SK-N-SH treated with all-trans-retinoic acid at 6 μM for 48 hours (cell line): ENCODE data around the gene SYNPO.

Experiments used
- ATAC-seq: fragments of 200-7000 bp; cut with Tn5 transposase; 3 replicates; pipeline ENCODE4 v1.9.1; 2020; ENCODE audit warnings: mild to moderate bottlenecking, moderate library complexity
- BACH2 ChIP-seq: fragments of 250-450 bp; sonication (Bioruptor Pico); IDR thresholded peaks from 2 replicates; pipeline ENCODE4 v1.9.0; 2021; ENCODE audit warnings: mild to moderate bottlenecking, borderline replicate concordance
- CSDC2 ChIP-seq: fragments of 250-450 bp; sonication (Bioruptor Pico); IDR thresholded peaks from 2 replicates; pipeline ENCODE4 v1.5.0; 2020; ENCODE audit warnings: mild to moderate bottlenecking, moderate library complexity
- CSRNP3 ChIP-seq: fragments of 250-450 bp; sonication (Bioruptor Pico); IDR thresholded peaks from 2 replicates; pipeline ENCODE4 v1.5.1; 2021; ENCODE audit warnings: mild to moderate bottlenecking, moderate library complexity
- ESRRG ChIP-seq: fragments of 250-450 bp; sonication (Bioruptor Pico); IDR thresholded peaks from 2 replicates; pipeline ENCODE4 v1.6.1; 2021; ENCODE audit warnings: mild to moderate bottlenecking
- ISL1 ChIP-seq: fragments of 250-450 bp; sonication (Bioruptor Pico); IDR thresholded peaks from 2 replicates; pipeline ENCODE4 v2.1.2; 2022; ENCODE audit warnings: mild to moderate bottlenecking, moderate library complexity
- OSR1 ChIP-seq: fragments of 250-450 bp; sonication (Bioruptor Pico); IDR thresholded peaks from 2 replicates; pipeline ENCODE4 v1.8.0; 2022; ENCODE audit warnings: moderate library complexity, mild to moderate bottlenecking, inconsistent platforms
- PPARA ChIP-seq: fragments of 250-450 bp; sonication (Bioruptor Pico); IDR thresholded peaks from 2 replicates; pipeline ENCODE4 v1.5.0; 2020; ENCODE audit warnings: mild to moderate bottlenecking, borderline replicate concordance
- RARB ChIP-seq: fragments of 250-450 bp; sonication (Bioruptor Pico); IDR thresholded peaks from 2 replicates; pipeline ENCODE4 v1.8.0; 2021; ENCODE audit warnings: mild to moderate bottlenecking, moderate library complexity
- SNAI2 ChIP-seq: fragments of 250-450 bp; sonication (Bioruptor Pico); IDR thresholded peaks from 2 replicates; pipeline ENCODE4 v1.5.0; 2020; ENCODE audit warnings: mild to moderate bottlenecking, moderate library complexity
- TCF4 ChIP-seq: fragments of 250-450 bp; sonication (Bioruptor Pico); IDR thresholded peaks from 2 replicates; pipeline ENCODE4 v1.8.0; 2021; ENCODE audit warnings: mild to moderate bottlenecking, moderate library complexity, borderline replicate concordance
- TOX ChIP-seq: fragments of 250-450 bp; sonication (Bioruptor Pico); IDR thresholded peaks from 2 replicates; pipeline ENCODE4 v1.8.0; 2021; ENCODE audit warnings: mild to moderate bottlenecking, moderate library complexity, borderline replicate concordance
- ZFP3 ChIP-seq: fragments of 250-450 bp; sonication (Bioruptor Pico); IDR thresholded peaks from 2 replicates; pipeline ENCODE4 v1.5.0; 2020; ENCODE audit warnings: mild to moderate bottlenecking, moderate library complexity
- ZFP30 ChIP-seq: fragments of 450-650 bp; formaldehyde crosslinking; IDR thresholded peaks from 2 replicates; pipeline ENCODE4 v1.5.0; 2022; ENCODE audit warnings: mild to moderate bottlenecking, moderate library complexity
- ZNF565 ChIP-seq: fragments of 450-650 bp; formaldehyde crosslinking; conservative IDR thresholded peaks from 2 replicates; pipeline ENCODE4 v1.5.0; 2020; ENCODE audit warnings: low read depth, mild to moderate bottlenecking, moderate library complexity
- ZNF70 ChIP-seq: fragments of 450-650 bp; formaldehyde crosslinking; IDR thresholded peaks from 2 replicates; pipeline ENCODE4 v1.5.0; 2020; ENCODE audit warnings: mild to moderate bottlenecking, moderate library complexity
- ZNF8 ChIP-seq: fragments of 450-650 bp; formaldehyde crosslinking; IDR thresholded peaks from 2 replicates; pipeline ENCODE4 v1.5.0; 2020; ENCODE audit warnings: mild to moderate bottlenecking, moderate library complexity
- TF ChIP-seq, protein P1 (sequence below): fragments of 250-450 bp; sonication (Bioruptor Pico); IDR thresholded peaks from 2 replicates; pipeline ENCODE4 v1.8.0; 2020; ENCODE audit warnings: mild to moderate bottlenecking, moderate library complexity, borderline replicate concordance
- TF ChIP-seq, protein P2 (sequence below): fragments of 250-450 bp; sonication (Bioruptor Pico); IDR thresholded peaks from 2 replicates; pipeline ENCODE4 v1.8.0; 2021; ENCODE audit warnings: low read depth, mild to moderate bottlenecking, moderate library complexity, borderline replicate concordance
- TF ChIP-seq, protein P3 (sequence below): fragments of 250-450 bp; sonication (Bioruptor Pico); IDR thresholded peaks from 2 replicates; pipeline ENCODE4 v1.5.1; 2020; ENCODE audit warnings: low read depth, mild to moderate bottlenecking, moderate library complexity
- TF ChIP-seq, protein P4 (sequence below): fragments of 250-450 bp; sonication (Bioruptor Pico); IDR thresholded peaks from 2 replicates; pipeline ENCODE4 v1.5.0; 2020; ENCODE audit warnings: mild to moderate bottlenecking, moderate library complexity

The SYNPO gene

DNA sequence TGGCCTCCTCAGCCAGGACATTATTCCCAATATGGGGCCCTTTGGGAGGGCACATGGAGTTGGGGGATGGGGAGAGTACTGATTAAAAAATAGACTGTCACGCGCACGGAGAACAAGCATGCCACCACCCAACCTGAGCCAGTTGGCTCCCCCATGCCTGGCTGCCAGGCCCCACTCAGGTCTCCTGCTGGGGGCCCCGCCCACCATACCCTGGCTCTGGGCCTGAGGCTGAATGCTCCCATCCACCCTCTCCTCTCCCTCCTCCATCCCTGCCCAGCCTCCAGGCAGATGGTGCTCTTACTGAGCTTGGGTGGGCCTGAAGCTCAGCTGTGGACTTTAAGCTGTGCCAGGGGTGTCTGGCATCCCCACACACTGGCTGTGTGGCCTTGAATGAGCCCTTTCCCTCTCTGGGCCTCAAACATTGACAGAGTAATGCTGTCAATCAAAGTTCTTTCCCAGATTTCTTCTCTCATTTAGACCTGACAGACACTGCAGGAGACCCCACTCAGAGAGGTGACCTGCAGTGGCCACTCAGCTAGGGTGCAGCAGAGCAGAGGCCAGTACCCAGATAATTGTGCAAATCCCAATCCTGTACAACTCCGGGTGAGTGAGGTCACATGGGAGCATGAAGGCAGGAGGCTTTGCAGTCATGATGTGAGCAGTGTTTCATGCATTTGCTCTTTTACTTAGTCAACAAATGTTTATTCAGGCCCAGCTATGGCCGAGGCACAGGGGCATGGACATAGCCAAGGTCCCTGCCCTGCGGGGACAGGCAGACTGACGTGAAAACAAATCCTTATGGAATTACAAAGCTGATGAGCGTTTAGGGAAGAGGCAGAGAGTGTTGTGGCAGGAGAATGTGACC lies 9.8 kb upstream of the SYNPO start:
- TF ChIP-seq TOX (no peak), SNAI2 (CRISPR knock-in tag) (no peak), OSR1 (CRISPR knock-in tag) (no peak), TCF4 (CRISPR knock-in tag) (no peak), ZFP30 (CRISPR knock-in tag) (no peak), RARB (no peak), CSDC2 (CRISPR knock-in tag) (no peak), PPARA (CRISPR knock-in tag) (no peak), ZNF70 (CRISPR knock-in tag) (no peak)
- no peak for ATAC-seq

- ATAC-seq = no peak
- no peak for TF ChIP-seq CSRNP3 (CRISPR knock-in tag)
- TF ChIP-seq CSDC2 (CRISPR knock-in tag) = no peak
- TF ChIP-seq ZNF8 (CRISPR knock-in tag) = no peak
- TF ChIP-seq, protein P1, sequence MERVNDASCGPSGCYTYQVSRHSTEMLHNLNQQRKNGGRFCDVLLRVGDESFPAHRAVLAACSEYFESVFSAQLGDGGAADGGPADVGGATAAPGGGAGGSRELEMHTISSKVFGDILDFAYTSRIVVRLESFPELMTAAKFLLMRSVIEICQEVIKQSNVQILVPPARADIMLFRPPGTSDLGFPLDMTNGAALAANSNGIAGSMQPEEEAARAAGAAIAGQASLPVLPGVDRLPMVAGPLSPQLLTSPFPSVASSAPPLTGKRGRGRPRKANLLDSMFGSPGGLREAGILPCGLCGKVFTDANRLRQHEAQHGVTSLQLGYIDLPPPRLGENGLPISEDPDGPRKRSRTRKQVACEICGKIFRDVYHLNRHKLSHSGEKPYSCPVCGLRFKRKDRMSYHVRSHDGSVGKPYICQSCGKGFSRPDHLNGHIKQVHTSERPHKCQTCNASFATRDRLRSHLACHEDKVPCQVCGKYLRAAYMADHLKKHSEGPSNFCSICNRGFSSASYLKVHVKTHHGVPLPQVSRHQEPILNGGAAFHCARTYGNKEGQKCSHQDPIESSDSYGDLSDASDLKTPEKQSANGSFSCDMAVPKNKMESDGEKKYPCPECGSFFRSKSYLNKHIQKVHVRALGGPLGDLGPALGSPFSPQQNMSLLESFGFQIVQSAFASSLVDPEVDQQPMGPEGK (CRISPR knock-in tag) = no peak
- no peak for TF ChIP-seq ISL1
- no peak for TF ChIP-seq TCF4 (CRISPR knock-in tag)
- no peak for TF ChIP-seq ZFP3 (CRISPR knock-in tag)
- TF ChIP-seq ZNF565 = no peak
- no peak for TF ChIP-seq TOX
- TF ChIP-seq, protein P2, sequence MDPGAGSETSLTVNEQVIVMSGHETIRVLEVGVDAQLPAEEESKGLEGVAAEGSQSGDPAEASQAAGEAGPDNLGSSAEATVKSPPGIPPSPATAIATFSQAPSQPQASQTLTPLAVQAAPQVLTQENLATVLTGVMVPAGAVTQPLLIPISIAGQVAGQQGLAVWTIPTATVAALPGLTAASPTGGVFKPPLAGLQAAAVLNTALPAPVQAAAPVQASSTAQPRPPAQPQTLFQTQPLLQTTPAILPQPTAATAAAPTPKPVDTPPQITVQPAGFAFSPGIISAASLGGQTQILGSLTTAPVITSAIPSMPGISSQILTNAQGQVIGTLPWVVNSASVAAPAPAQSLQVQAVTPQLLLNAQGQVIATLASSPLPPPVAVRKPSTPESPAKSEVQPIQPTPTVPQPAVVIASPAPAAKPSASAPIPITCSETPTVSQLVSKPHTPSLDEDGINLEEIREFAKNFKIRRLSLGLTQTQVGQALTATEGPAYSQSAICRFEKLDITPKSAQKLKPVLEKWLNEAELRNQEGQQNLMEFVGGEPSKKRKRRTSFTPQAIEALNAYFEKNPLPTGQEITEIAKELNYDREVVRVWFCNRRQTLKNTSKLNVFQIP = no peak
- no peak for TF ChIP-seq RARB
- no peak for TF ChIP-seq ZNF70 (CRISPR knock-in tag)
- TF ChIP-seq OSR1 (CRISPR knock-in tag) = no peak
- TF ChIP-seq, protein P3, sequence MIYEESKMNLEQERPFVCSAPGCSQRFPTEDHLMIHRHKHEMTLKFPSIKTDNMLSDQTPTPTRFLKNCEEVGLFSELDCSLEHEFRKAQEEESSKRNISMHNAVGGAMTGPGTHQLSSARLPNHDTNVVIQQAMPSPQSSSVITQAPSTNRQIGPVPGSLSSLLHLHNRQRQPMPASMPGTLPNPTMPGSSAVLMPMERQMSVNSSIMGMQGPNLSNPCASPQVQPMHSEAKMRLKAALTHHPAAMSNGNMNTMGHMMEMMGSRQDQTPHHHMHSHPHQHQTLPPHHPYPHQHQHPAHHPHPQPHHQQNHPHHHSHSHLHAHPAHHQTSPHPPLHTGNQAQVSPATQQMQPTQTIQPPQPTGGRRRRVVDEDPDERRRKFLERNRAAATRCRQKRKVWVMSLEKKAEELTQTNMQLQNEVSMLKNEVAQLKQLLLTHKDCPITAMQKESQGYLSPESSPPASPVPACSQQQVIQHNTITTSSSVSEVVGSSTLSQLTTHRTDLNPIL (CRISPR knock-in tag) = no peak
- no peak for TF ChIP-seq PPARA (CRISPR knock-in tag)
- TF ChIP-seq ESRRG (CRISPR knock-in tag) = no peak
- TF ChIP-seq BACH2 (CRISPR knock-in tag) = no peak
- TF ChIP-seq ZFP30 (CRISPR knock-in tag) = no peak
Observed at GRCh38 chr5:150631326-150631701, 9.1 kb upstream of the SYNPO start.

DNA sequence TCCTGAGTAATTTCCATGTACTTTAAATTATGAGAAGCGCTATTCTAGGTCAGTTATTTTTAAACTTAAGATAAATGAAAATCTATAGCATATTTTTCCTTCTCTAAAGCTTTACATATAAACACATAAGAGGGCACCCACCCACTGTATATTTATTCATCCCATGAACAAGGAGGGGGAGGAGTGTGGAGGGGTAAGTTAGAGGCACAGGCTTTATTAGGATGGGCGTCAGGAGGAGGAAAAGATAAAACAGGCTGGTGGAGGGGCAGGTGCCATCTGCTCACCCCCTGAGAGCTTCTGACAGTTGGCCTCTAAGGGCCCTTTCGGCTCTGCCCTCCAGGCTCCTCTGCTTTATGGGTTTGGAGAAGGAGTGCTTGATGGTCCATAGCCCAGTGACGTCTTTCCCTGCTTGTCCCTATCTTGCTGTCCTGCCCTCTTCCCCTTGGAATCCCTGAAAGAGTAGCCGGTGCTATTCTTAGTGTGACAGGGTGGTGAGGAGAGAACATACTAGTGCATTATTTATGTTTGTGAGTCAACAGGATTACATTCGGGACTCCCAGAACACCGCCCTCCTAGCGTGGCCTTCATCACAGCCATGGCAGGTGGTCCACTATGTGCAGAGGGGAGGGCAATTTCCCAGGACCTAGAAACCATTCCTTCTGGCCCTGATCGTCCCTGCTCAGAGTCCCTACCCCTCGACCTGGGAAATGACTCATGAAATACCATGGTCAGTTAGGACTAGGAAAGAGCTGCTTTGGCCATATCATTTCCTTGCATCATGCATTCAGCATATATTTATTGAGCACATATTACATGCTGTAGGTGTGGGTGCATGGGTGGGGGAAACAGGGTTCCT lies 7.9 kb upstream of the SYNPO start:
- TF ChIP-seq CSDC2 (CRISPR knock-in tag) (no peak), CSRNP3 (CRISPR knock-in tag) (no peak), OSR1 (CRISPR knock-in tag) (no peak), BACH2 (CRISPR knock-in tag) (no peak), ZNF8 (CRISPR knock-in tag) (no peak)
- TF ChIP-seq, protein P4, sequence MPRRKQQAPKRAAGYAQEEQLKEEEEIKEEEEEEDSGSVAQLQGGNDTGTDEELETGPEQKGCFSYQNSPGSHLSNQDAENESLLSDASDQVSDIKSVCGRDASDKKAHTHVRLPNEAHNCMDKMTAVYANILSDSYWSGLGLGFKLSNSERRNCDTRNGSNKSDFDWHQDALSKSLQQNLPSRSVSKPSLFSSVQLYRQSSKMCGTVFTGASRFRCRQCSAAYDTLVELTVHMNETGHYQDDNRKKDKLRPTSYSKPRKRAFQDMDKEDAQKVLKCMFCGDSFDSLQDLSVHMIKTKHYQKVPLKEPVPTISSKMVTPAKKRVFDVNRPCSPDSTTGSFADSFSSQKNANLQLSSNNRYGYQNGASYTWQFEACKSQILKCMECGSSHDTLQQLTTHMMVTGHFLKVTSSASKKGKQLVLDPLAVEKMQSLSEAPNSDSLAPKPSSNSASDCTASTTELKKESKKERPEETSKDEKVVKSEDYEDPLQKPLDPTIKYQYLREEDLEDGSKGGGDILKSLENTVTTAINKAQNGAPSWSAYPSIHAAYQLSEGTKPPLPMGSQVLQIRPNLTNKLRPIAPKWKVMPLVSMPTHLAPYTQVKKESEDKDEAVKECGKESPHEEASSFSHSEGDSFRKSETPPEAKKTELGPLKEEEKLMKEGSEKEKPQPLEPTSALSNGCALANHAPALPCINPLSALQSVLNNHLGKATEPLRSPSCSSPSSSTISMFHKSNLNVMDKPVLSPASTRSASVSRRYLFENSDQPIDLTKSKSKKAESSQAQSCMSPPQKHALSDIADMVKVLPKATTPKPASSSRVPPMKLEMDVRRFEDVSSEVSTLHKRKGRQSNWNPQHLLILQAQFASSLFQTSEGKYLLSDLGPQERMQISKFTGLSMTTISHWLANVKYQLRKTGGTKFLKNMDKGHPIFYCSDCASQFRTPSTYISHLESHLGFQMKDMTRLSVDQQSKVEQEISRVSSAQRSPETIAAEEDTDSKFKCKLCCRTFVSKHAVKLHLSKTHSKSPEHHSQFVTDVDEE (CRISPR knock-in tag) = no peak
- no peak for ATAC-seq
